Astrocyte of the spinal cord (primary cell): Measurements from ENCODE around the gene UBTF.

Experiments used
- DNase-seq: peaks from one replicate; pipeline ENCODE4 v3.0.0; 2011; ENCODE audit warnings: low read depth, low spot score
- H3K4me3 ChIP-seq: 2 replicates; pipeline ENCODE4 v1.5.1; 2011; ENCODE audit warnings: low read depth, mild to moderate bottlenecking, low read length, moderate library complexity
- in situ Hi-C: cut with HindIII; loops from 2 replicates; pipeline ENCODE4 v1.10.0; 2017; ENCODE audit warnings: low sequenced_read_pairs
- TF ChIP-seq, protein P1 (sequence below): IDR thresholded peaks from 2 replicates; pipeline ENCODE4 v1.5.1; 2012; ENCODE audit warnings: low read depth, mild to moderate bottlenecking, low read length, inconsistent platforms

UBTF gene

GRCh38 chr17:44262654-44263225, 43.3 kb upstream of the UBTF start:
- H3K4me3 ChIP-seq = no peak overlapping the region
- in situ Hi-C loops = no loop called here
- TF ChIP-seq, protein P1, sequence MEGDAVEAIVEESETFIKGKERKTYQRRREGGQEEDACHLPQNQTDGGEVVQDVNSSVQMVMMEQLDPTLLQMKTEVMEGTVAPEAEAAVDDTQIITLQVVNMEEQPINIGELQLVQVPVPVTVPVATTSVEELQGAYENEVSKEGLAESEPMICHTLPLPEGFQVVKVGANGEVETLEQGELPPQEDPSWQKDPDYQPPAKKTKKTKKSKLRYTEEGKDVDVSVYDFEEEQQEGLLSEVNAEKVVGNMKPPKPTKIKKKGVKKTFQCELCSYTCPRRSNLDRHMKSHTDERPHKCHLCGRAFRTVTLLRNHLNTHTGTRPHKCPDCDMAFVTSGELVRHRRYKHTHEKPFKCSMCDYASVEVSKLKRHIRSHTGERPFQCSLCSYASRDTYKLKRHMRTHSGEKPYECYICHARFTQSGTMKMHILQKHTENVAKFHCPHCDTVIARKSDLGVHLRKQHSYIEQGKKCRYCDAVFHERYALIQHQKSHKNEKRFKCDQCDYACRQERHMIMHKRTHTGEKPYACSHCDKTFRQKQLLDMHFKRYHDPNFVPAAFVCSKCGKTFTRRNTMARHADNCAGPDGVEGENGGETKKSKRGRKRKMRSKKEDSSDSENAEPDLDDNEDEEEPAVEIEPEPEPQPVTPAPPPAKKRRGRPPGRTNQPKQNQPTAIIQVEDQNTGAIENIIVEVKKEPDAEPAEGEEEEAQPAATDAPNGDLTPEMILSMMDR = no peak
- DNase-seq = no peak

GRCh38 chr17:44260296-44260695, 40.8 kb upstream of the UBTF start:
- TF ChIP-seq, protein P1 = no peak
- no peak for DNase-seq
- no peak overlapping the region for H3K4me3 ChIP-seq
- in situ Hi-C loops = no loop called here

GRCh38 chr17:44258811-44259351, 39.4 kb upstream of the UBTF start:
- DNase-seq = no peak
- in situ Hi-C loops = no loop called here
- TF ChIP-seq, protein P1 = no peak
- no peak overlapping the region for H3K4me3 ChIP-seq

- TF ChIP-seq, protein P1 = no peak
- DNase-seq = no peak
- H3K4me3 ChIP-seq = no peak overlapping the region
- in situ Hi-C loops = no loop called here
Observed at GRCh38 chr17:44257815-44258760, 38.6 kb upstream of the UBTF start.

DNA sequence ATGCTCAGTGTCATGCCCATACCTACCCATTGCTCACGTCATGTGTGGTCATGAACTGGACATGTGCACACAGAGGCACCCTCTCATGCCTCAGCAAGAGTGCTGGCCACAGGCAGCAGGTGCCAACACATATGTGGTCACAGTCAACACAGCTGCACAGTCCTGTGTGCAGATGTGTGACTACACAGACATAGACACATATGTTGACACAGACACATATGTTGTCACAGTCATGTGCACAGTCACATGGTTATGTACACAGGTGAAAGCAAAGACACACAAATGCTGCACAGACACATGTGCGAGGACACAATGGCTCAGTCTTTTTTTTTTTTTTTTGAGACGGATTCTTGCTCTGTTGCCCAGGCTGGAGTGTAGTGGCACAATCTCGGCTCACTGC, 37.2 kb upstream of the UBTF start:
- H3K4me3 ChIP-seq = no peak overlapping the region
- DNase-seq = no peak
- TF ChIP-seq, protein P1 = no peak
- in situ Hi-C loops = no loop called here

GRCh38 chr17:44255915-44256314, 36.4 kb upstream of the UBTF start:
- TF ChIP-seq, protein P1 = no peak
- no peak overlapping the region for H3K4me3 ChIP-seq
- no peak for DNase-seq
- in situ Hi-C loops = no loop called here
